ENCODE results near the gene TPD52L1.

Gene TPD52L1

DNA sequence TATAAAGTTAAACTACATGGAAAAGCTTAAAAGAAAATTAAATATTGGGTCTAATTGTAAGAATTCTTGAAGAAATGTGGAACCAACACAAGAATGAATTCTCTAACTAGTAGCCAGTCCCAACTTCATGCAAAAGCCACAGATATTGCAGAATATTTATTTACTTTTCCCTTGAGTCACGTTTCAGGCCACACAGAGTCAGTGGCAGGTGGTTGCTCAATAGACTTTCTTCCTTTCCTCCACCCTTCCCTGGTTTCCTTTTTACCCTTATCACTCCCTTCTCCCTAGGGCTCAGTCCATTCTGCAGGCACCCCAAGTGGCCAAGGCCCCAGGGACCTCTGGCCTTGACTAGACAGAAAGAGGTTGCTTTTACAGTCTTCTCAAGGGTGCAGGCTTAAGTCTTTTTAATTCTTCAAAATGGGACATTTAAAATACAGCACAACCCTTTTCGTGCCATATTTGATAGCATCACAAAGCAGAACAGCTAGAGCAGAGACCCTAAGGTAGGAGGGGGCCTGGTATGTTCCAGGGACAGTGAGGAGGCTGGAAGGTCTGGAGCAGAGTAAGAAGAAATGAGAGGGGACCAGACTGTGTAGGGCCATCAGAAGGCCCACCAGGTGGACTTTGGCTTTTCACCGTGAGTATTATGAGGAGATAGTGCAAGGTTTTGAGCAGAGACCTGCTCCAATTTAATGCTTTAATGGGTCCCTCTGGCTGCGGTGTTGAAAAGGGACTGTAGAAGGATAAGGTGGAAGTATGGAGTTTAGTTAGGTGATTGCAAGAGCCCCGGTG, 83.2 kb downstream of the TPD52L1 start:
- DNase-seq (ENCODE audit: low read depth in 1 of 2, low spot score in 1 of 2) = no peak

DNA sequence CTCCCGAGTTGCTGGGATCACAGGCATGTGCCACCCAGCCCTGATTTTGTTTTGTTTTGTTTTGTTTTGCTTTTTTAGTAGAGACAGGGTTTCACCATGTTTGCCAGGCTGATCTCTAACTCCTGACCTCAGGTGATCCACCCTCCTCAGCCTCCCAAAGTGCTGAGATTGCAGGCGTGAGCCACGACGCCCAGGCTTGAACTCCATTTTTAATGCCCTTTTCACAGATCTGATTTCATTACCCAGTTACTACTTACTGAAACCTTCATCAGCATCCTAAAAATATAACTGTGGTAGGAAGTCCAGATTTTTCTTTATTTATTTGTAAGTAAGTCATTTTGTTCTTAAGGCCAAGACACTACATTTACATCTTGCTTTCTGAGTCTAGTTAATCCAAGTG, 84.2 kb downstream of the TPD52L1 start:
- no peak for DNase-seq (ENCODE audit: low read depth in 1 of 2, low spot score in 1 of 2)

DNA sequence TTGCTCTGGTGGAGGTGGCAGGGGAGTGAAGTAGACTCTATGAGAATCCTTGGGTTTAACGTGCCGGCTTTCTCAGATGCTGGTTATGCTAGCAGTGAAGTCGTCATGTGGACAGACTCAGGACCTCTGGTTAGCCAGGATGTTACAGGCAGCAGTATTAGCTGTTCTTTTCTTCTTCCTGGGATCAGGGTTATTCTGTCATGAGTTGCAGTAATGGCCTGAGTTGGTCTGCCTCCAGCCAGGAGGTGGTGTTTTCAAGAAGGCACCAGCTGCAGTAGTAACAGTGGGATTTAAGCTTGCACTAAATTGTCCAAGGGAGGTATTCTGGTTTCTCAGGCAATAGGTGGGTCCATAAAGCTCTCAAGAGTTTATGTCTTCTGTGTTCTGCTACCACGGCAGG, 91.5 kb downstream of the TPD52L1 start:
- no peak for DNase-seq (ENCODE audit: low read depth in 1 of 2, low spot score in 1 of 2)

DNA sequence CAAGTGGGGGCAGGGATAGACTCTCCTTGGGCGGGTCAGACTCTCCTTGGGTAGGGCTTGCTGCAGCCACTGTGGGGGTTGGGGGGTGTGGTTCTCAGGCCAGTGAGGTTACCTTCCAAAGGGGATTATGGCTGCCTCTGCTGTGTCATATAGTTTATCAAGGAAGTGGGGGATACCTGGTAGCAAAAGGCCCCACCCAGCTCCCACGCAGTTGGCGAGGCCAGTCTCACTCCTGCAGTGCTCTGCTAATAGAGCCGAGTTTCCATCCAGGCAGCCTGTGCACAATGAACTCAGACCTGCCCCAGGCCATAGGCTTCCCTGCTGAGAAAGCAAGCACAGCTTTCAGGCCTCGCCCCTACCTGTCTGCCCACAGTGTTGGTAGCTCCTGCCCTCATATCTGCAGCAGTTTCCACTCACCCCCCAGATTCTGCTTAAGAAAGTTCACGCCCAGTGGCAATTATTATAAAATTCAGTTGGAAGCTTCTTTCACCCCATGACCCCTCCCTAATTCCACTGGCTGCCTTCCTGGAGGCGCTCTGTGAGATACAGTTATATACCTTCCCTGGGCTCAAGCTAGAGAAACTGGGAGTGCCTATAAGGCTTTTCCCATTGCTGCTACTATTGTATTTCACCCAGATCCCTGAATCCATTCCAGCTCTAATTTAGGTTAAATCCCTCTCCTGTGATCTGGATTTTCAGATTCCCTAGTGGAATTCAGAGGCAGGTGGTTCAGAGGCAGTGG, 92.1 kb downstream of the TPD52L1 start:
- no peak for DNase-seq (ENCODE audit: low read depth in 1 of 2, low spot score in 1 of 2)

DNA sequence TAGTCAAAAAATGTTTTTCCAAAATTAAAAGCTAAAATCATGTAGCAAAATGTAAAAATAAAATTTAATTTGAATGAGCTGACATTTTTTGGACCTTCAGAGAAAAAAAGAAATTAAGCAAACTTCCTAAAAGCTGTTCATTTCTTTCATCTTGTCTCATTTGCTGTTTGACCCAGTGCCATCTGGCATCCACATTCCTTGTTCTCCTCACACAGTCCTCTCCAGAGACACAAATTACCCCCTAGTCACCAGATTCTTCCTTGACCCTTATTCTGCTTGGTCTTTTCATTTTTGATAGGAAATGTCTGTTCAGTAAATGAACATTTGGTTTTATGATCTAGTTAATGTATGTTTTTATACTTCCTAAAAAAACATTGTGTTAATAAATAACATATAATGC, 93.0 kb downstream of the TPD52L1 start:
- no peak for DNase-seq (ENCODE audit: low read depth in 1 of 2, low spot score in 1 of 2)

DNA sequence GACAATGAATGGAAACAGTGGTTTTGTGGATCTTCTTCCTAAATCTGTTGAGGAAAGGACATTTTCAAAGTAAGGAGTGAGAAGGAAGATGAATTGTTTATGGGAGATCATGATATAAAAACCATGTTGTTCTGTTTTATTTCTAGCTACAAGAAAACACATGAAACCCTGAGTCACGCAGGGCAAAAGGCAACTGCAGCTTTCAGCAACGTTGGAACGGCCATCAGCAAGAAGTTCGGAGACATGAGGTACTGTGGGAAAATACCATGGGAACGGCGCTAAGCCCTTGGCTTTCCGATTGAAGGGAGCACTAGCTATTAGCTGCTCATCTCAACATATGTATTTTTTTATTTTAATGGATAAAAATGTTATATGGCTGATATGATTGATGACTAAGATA, 94.6 kb downstream of the TPD52L1 start:
- no peak for DNase-seq (ENCODE audit: low read depth in 1 of 2, low spot score in 1 of 2)

- DNase-seq (ENCODE audit: low read depth in 1 of 2, low spot score in 1 of 2) = no peak
These were observed 96.9 kb downstream of the TPD52L1 start for GRCh38 chr6:125250511-125250910.

- DNase-seq (ENCODE audit: low read depth in 1 of 2, low spot score in 1 of 2) = no peak
These were observed 98.1 kb downstream of the TPD52L1 start for GRCh38 chr6:125251516-125252220.

DNA sequence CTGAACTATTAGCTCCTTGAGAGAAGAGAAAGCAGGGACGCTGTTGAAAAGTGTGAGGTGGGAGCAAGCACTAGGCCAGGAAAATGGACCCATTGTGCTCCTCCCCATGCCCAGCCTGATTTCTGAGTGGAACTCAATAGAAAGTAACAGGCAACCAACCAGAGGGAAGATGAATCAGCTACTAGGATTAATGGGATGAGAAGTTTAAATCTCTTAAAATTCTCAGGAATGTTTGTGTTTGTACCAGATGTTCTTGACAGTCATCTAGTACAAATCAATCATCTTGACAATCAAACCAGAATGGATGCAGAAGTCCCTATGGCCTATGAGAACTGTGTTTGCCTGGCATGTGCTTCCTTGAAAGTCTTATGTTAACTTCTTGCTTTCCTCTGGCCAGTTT, 99.3 kb downstream of the TPD52L1 start:
- DNase-seq (ENCODE audit: low read depth in 1 of 2, low spot score in 1 of 2) = no peak

- no peak for DNase-seq (ENCODE audit: low read depth in 1 of 2, low spot score in 1 of 2)
These were observed 100.3 kb downstream of the TPD52L1 start for GRCh38 chr6:125253881-125254280.

DNA sequence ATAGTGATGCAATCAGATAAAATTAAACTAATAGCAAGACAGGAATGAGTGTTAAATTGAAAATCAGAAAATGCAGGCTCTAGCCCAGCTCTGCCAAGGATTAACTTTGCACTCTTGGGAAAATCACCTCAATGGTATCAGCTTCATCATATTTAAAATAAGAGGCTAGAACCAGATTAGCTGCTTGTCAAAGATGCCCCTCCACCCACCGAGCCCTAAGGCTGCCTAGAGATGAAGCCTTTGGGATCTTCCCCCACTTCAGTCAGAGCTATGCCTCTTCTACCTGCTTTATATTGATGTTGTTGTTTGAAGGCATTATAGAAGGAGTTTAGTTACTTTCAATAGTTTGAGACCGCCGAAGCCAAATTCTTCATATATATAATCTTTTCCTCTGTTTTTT, 100.7 kb downstream of the TPD52L1 start:
- no peak for DNase-seq (ENCODE audit: low read depth in 1 of 2, low spot score in 1 of 2)

DNA sequence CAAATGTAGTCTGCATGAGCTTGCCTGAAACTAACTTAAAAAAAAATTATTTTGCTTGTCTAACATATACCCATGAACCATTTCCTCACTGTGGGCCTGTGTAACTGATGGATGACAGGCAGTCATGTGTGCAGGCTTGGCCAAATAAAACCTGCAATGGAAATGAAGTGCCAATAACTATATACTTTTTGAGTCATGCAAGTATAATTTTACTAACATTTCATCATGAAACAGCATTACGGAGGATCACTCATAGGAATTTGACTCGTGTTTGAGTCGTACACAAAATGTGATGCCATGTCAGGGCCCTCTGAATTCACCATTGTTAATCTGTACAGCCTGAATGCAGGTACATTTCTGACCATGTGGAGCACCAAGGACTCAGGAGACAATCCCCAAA, 101.6 kb downstream of the TPD52L1 start:
- no peak for DNase-seq (ENCODE audit: low read depth in 1 of 2, low spot score in 1 of 2)

DNA sequence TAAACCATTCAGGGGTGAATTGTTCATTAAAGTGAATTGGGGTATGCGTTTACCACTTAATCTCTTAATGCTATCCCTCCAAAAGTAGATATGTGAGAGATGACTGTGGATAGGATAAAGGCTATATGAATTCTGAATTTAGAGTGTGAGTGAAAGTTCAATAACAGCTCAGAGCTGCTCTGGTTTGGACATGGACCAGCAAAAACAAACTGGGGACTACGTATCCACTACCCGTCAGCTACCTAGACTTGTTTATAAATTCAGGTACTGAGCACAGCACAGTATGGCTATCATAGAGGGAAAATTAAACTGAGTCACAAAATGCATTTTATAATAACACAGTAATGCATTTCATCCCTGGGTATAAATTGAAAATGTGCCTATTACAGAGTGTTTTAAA, 103.8 kb downstream of the TPD52L1 start:
- no peak for DNase-seq (ENCODE audit: low read depth in 1 of 2, low spot score in 1 of 2)

DNA sequence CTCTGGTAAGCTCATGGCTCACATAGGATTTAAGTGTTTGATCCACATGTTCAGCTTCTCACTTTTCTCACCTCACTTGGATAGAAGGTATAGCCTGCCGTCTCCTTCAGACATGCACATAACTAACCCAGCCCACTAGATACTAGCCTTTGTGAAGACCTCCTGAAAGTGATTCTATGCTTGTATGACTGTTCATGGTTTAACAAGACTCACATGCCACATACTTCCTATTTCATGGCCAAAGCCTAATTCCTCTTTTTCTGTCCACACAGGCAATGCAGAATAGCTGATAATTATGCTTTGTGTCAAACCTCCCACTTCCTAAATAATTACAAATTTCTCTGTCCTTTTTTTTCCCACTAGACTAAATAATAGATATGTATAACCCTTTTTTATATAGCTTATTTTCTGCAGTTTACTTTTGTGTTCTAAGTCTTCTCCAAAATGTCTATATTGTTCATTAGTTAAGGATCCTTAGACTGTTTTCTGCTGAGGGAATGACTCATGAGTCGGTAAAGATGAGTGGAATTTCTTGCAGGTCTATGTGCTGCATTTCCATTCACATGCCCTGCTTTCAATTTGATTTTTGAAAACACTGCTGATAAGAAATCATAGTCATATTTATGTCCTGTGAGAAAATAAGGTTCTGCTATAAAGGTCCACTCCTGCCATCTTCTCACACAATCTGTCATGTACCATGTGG, 105.2 kb downstream of the TPD52L1 start:
- DNase-seq (ENCODE audit: low read depth in 1 of 2, low spot score in 1 of 2) = no peak

GRCh38 chr6:125259354-125259736, 105.8 kb downstream of the TPD52L1 start:
- DNase-seq (ENCODE audit: low read depth in 1 of 2, low spot score in 1 of 2) = no peak

- no peak for DNase-seq (ENCODE audit: low read depth in 1 of 2, low spot score in 1 of 2)
These were observed 108.7 kb downstream of the TPD52L1 start for GRCh38 chr6:125262016-125263013.

DNA sequence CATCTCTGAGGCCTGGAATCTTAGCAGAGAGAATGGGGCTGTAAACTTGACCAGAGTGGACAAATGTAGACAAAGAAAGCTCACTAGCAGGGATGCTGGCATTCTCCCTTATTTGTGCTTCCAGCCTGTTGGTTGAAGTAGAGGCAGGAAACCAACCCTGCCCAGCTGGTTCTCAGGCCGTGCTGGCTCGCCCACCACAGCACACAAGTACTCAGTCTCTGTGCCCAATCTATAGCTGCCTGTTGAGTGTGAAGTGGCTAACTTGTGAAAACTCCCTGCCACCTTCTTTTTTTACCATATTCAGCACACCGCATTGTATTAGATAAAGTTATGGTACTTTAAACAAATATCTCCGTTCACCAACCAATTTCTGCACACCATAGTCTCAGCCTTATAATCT, 110.9 kb downstream of the TPD52L1 start:
- no peak for DNase-seq (ENCODE audit: low read depth in 1 of 2, low spot score in 1 of 2)

DNA sequence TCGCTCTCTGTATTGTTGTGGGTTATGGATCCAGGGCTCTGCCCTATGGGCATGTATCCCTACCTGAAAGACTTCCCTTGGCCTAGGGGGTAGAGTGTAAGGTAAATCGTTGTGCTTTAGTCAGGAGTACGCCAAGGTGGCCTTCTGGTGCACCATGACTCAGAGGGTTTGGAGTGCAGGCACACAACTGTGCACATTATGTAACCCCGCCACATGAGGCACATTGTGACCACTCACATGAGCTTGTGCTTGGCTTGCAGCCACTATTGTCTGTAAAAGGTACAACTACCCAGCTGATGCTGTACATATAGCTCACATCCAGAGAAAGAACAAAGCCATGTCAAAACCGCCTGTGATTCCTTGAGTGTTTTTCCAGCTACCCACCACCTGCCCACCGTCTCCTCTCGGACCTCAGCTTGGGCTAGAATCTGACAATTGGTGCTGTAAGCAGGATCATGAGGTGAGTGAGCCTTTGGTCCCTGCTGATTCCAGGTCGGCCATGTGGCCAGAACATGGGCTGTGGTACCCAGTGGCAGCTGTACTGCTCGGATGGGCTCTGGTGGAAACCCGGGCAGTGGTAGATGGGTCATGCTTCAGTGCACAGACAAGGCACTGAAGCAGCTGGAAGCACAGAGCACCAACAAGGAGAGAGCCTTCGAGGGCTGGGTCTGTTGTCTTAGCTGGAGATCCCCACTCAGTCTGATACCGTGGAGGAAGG, 114.4 kb downstream of the TPD52L1 start:
- no peak for DNase-seq (ENCODE audit: low read depth in 1 of 2, low spot score in 1 of 2)

DNA sequence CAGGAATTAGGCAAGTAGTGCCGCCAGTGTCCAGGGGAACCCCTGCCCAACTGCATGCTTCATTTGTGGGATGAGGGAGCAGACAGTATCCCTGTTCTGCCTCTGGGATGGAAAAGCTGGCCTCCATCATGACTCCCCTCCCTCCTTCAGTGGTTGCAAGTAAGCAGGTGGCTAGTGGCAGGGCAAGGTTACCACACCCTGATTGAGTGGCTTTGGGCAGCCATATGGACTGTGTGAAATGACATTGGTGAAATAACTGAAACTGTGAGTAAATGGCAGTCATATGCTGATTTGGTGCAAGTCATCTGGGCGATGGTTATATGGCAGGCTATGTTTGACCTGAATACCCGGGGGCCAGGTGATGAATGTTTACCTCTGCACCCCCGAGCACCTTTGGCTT, 115.2 kb downstream of the TPD52L1 start:
- DNase-seq (ENCODE audit: low read depth in 1 of 2, low spot score in 1 of 2) = no peak

All from stimulated activated CD4-positive, alpha-beta T cell treated with anti-CD3 and anti-CD28 coated beads, Interleukin-15, amount 100 ng/mL, for 1 hour (primary cell).